ENCODE results near the gene ZNF138.

The ZNF138 gene

GRCh38 chr7:64875658-64876406 lies 81.6 kb downstream of the ZNF138 start:
- DNase-seq (ENCODE audit: low spot score) = no peak

- no peak for DNase-seq (ENCODE audit: low spot score)
Observed at GRCh38 chr7:64876792-64877713, 82.8 kb downstream of the ZNF138 start.

DNA sequence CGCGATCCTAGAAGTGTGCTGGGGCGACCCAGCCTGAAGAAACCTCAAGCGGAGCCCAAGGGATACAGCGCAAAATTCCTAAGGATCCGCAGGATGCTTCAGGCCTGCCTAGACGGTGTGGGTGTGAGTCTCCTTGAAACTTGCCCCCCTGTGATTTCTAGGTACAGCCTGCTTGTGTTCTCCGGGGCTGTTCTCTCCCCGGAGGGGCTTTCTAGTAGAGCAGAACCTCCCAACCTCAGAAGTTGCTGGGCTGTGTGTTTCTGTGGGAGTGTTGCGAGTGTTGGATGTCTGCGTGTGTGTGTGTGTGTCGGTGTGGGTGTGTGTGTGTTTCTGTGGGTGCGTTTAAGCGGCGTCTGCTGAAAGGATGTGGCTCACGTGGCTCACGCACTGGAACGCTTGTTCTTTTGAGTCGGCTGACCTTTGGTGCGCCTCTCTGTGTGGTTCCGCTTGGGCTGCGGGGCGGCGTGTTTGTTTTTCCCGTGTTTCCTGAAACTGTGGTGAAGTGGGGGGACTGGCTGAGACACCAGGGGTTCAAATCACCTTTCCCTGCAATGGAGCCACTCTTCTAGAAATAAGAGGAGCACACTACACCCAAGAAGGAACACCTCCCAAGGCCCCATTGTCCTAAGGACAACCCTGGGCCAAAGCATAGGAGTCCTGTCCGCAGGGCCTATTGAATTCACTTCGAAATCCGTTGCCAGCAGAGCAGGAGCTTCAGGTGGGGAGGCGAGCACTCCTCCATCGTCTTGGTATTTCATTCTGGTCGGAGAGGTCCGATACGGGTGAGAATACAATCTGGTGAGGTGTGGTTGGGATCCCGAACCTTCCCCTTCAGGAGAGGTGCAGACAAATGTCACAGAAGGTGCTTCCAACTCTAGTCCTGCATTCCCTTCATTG lies 83.7 kb downstream of the ZNF138 start:
- no peak for DNase-seq (ENCODE audit: low spot score)

- no peak for DNase-seq (ENCODE audit: low spot score)
Observed at GRCh38 chr7:64878684-64879083, 84.5 kb downstream of the ZNF138 start.

GRCh38 chr7:64879086-64879730 lies 85.0 kb downstream of the ZNF138 start:
- DNase-seq (ENCODE audit: low spot score) = no peak

DNA sequence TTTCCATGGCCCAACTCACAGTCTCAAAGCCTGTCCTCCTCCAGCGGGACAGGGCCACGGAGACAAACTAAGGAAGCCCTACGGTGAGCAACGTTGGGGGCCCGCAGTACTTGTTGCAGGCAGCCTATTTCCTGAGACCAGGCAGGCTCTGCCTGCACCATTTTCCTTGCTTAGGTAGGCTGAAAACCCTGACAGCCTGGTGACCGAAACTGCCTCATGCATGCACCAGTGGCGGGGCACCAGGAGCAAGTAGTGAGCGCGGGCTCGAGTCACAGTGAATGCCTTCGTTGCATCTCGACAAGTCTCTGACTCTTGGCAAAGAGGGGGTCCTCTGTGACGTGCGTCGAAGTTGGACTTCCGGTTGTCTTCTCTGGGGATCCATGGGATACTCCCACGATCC lies 85.6 kb downstream of the ZNF138 start:
- DNase-seq (ENCODE audit: low spot score) = no peak

DNA sequence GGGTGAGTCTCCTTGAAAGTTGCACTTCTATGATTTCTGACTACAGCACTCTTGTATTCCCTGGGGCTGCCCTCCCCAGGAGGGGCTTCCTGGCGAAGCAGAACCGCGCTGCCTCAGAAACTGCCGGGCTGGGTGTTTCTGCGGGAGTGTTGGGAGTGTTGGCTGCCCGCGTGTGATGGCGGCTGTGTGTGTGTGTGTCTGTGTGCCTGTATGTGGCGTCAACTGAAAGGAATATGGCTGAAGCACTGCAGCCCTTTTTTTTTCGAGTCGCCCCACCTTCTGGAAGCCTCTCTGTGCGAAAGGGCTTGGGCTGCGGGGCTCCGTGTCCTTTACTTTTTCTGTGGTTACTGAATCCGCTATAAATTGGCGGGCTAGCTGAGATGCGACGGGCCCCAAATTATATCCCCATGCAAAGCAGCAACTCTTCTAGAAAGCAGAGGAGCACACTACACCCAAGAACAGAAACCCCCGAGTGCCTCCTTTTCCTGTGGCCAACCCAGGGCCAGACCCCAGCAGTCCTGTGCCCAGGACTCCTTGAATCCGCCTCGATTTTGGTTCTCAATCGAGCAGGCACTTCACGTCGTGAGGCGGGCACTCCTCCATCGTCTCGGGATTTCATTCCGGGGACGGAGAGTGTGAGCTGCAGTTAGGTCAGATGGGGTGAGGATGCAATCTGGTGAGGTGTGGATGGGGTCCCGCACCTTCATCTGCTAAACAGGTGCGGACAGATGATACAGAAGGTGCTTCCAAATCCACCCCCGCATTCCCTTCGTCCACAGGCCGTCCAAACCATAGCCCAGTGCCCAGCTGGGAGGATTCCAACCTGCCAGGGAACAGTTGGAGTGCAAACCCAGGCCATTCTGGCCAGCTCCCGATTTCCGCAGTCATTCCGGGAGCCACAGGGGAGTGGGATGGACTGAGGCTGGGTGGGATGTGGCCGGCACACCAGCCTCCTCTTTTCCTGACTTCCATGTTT lies 86.4 kb downstream of the ZNF138 start:
- DNase-seq (ENCODE audit: low spot score) = no peak

- DNase-seq (ENCODE audit: low spot score) = no peak
Observed at GRCh38 chr7:64881461-64882287, 87.4 kb downstream of the ZNF138 start.

DNA sequence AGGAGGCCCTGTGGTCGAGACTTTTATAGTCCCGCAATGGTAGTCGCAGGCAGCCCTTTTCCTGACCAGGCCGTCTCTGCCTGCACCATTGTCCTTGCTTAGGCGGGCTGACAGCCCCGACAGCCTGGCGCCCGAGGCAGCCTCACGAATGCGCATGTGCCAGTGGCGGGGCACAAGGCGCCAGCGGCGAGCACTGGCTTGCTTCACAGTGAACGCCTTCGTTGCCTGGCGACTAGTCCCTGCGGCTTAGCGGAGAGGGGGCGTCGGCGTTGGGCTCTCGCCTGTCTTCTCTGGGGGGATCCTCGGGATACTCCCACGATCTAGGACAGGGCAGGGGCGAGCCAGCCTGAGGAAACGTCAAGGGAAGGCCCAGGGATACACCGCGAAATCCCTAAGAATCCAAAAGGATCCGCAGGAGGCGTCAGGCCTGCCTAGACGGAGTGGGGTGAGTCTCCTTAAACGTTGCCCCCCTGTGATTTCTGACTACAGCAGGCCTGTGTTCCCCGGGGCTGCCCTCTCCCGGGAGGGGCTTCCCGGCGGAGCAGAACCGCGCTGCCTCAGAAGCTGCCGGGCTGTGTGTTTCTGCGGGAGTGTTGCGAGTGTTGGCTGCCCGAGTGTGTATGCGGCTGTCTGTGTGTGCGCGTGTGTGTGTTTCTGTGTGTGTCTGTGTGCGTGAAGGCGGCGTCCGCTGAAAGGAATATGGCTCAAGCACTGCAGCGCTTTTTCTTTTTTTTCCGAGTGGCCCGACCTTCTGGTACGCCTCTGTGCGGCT lies 88.3 kb downstream of the ZNF138 start:
- DNase-seq (ENCODE audit: low spot score) = peak; percentile 79
